Lower leg skin (tissue), 4 donors: ENCODE measurements around the gene MELTF. TPM values are rescaled to one million over a fixed set of nuclear protein-coding genes. Genes with fewer than 3 reads are reported as not detected.

Experiments
- DNase-seq, 2 donors: peaks; one replicate each; pipeline ENCODE4 v3.0.0-alpha.2; 2019; ENCODE audit warnings: low spot score in 2 of 2
- H3K4me3 ChIP-seq: fragments of 200-600 bp; sonication (generic); 2 replicates; pipeline ENCODE4 v1.5.1; 2017; ENCODE audit warnings: mild to moderate bottlenecking, low read depth; ENCODE audit not compliant: poor library complexity, severe bottlenecking
- CTCF ChIP-seq, 3 donors: fragments of 450-650 bp; IDR thresholded peaks; one replicate each; pipeline ENCODE4 v1.5.1; 2016; ENCODE audit warnings: antibody characterized with exemption in 3 of 3, mild to moderate bottlenecking in 3 of 3, moderate library complexity in 2 of 3
- POLR2A ChIP-seq, 2 donors: fragments of 450-650 bp; IDR thresholded peaks; one replicate each; pipeline ENCODE4 v1.6.1; 2016 to 2017; ENCODE audit warnings: antibody characterized with exemption in 2 of 2, mild to moderate bottlenecking in 1 of 2, moderate library complexity in 1 of 2
- WGBS, 2 donors: methylation state at CpG; one replicate each; pipeline ENCODE4 v1.1.5; 2018; 5-methylcytosine and 5-hydroxymethylcytosine counted together
- intact Hi-C: fragments of 100-400 bp; cut with DNase I; formaldehyde crosslinking; loops from one replicate; pipeline ENCODE4 v1.15.0; 2023; ENCODE audit warnings: low total_unique reads
- total RNA-seq, 4 donors: library from RNA; depleted of rRNA; stranded (reverse); fragments of >200 nt; gene quantifications; one replicate each; pipeline ENCODE4 v1.1.0, GENCODE V29; 2016

Gene MELTF
- total RNA-seq, 4 donors from 2014 or later, result 6.4 to 57.2 (median 35.7) TPM

DNA sequence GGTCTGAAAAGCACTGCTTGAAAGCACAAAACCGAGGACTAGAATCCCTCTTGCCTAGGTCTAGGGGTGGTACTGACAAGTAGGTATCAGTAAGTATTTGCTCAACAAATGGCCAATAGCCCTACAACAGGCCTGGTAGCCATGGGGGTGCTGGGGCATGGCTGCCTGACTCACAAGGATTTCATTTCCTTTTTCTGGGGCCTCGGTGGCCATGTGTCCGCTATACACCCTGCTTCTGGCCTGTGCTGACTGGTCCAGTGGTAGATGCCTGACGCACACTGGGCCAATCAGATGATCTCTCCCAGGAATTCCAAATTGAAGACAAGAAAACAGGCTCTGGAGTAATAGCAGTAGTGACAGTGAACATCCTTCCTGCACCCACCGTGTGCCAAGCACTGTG, 29.4 kb downstream of the MELTF start:
- WGBS, 2 donors, result 83 to 87% methylated on average over 5 of the region's 5 CpGs
- intact Hi-C loops, result loop anchor here (10.0 kb wide), 1 partner anchor 185 kb away; no protein-coding TSS in a partner anchor
- no peak for TF ChIP-seq POLR2A (IDR thresholded peaks at IDR 0.05)
- no peak for TF ChIP-seq CTCF (IDR thresholded peaks at IDR 0.05)

DNA sequence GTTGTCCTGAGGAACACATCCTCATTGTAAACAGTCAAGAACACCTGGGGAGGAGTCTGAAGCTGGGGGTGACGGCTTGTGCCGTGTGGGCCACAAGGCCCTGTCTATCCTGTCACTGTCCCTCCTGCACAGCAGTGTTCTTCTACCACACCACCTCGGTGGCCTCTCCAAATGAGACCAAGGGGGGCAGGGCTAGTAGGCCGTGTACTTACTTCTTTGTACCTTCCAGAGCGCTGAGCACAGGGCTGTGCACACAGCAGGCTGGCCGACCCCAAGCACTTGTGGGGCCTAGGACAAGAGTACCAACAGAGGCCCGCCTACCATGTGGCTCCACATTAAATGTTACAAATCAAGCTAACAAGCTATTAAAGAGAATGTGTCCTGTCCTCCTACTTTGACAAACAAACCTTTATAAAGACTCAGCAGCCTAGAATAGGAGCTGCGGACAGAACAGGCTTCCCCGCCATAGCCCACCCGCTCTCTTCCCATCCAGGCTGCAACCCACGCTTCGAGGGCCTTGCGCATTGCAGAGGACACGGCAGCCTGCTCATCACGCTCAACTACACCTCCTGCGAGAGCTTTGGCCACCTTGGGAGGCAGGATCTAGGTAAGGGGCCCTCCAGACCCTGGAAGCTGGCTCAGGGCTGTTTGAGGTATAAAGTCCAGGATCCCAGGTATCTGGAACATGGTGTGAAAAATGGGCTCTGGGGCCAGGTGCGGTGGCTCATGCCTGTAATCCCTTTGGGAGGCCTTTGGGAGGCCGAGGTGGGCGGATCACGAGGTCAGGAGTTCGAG, 30.5 kb downstream of the MELTF start:
- 93 to 95% methylated on average over 21 of the region's 21 CpGs for WGBS, 2 donors
- no peak for DNase-seq
- intact Hi-C loops, result no loop called here
- TF ChIP-seq CTCF (IDR thresholded peaks at IDR 0.05) (no peak), POLR2A (IDR thresholded peaks at IDR 0.05) (no peak)
- no peak overlapping the region for H3K4me3 ChIP-seq

More for the DNA sequence above, 29.4 kb downstream of the MELTF start:
- H3K4me3 ChIP-seq, result no peak overlapping the region
- no peak for DNase-seq

DNA sequence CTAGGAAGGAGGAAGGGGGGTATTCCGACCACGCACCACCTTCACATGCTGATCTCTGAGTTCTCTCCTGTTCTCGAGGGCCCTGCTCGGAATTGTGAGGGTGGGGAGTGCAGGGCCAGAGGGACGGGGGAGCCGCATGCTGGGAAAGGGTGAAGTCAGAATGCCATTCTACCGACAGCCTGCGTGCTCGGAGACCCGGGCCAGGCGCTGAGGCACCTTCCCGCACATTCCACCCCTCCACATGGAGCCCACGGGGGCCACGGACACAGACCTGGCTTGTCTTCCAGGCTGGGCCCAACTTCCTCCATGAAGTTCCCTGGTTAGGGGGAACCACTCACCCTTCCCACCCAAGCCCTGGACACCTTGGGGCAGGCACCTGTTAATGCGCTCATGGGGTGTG, 32.3 kb downstream of the MELTF start:
- no peak for DNase-seq
- WGBS, 2 donors, result 83 to 86% methylated on average over 14 to 15 of the region's 15 CpGs
- no peak overlapping the region for H3K4me3 ChIP-seq
- TF ChIP-seq POLR2A (IDR thresholded peaks at IDR 0.05) (no peak), CTCF (IDR thresholded peaks at IDR 0.05) (no peak)
- intact Hi-C loops, result no loop called here

DNA sequence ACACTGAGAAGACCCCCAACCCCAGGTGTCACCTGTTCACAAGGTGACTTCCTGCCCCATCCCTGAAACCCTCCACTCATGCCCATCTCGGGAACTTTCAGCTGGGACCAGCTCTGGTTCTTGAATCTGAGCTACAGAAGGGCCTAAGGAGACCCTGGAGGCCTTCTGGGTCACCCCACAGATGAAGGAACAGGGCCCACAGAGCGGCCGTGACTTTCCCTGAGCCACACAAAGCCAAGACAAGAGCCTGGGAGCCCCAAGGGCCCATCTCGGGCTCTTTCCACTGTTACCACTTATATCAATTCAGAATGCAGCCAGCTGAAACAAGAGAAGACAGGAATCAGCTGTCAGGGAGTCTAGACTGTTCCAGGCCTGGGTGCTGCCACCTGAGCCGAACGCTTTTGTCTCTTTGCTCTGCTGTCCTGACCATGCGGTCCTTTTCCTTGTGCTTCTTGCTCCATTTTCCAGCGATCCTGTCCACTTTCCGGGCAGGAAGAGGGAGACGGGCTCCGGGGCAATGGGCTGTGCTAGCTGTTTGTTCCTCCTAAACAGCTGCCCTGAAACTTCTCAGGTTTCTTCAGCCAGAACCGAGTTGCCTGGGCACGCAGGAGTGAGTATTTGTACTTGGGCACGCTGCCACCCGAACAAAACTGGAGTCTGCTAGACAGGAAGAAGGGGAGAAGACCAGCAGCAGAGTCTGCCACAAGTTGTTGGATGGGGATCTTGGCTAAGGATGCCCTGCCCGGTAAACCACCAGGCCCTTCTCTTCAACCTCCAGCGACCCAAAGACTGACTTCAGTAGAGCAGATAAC, 33.0 kb downstream of the MELTF start:
- TF ChIP-seq CTCF (IDR thresholded peaks at IDR 0.05) (no peak), POLR2A (IDR thresholded peaks at IDR 0.05) (no peak)
- WGBS, 2 donors, result 39 to 45% methylated on average over 17 of the region's 17 CpGs
- DNase-seq, result peak in 1 of 2 donors; percentile 40
- intact Hi-C loops, result no loop called here
- H3K4me3 ChIP-seq, result no peak overlapping the region

DNA sequence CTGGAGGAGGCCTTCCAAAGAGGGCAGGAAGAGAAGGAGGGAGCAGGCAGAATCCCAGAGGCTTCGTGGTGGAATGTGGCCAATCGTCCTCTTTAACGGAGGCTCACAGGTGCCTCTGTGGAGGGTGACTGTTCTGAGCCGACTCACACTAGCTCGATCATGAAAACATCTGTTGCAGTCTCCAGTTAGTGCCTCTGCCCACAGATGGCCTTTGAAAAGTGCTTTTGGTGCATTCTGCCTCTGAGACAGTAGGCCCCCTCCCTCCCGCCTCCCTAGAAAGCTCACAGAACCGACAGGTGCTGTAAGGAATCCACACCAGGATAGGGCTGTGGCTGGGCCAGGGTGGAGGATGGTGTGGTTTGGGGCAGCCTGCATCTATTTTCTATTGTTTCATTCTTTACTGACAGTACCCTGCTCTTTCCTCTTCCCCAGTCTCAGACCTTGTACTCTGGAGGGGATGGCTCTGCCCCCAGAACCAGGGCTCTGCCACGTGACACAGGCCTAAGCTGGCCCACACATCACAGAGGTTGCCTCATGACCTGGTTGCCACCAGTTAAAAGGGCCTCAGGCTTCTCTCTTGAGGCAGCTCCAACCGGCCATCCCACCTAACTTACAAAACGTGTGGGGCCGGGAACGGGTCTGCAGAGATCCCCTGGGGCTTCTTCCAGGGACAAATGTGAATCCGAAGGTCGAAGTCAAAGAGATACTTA, 33.8 kb downstream of the MELTF start:
- 62 to 69% methylated on average over 14 of the region's 14 CpGs for WGBS, 2 donors
- DNase-seq, result no peak
- H3K4me3 ChIP-seq, result no peak overlapping the region
- intact Hi-C loops, result no loop called here
- no peak for TF ChIP-seq POLR2A (IDR thresholded peaks at IDR 0.05)
- no peak for TF ChIP-seq CTCF (IDR thresholded peaks at IDR 0.05)
